Bone marrow (tissue), 2 donors: Measurements from ENCODE around the gene ANKRD13B.
"Not testable (repeated sequence)": the region's sequence is repeated elsewhere in the genome, so short reads cannot be mapped to it uniquely, and the experiment has no call there.

Experiments
- DNase-seq, 2 donors: peaks; one replicate each; lab custom pipeline; 2025; lab: John Stamatoyannopoulos, UW

ANKRD13B gene

GRCh38 chr17:29642171-29642611, 49.3 kb downstream of the ANKRD13B start:
- no peak for DNase-seq

GRCh38 chr17:29643817-29644160, 50.9 kb downstream of the ANKRD13B start:
- no peak for DNase-seq

- DNase-seq: no peak
Observed at GRCh38 chr17:29645515-29646051, 52.7 kb downstream of the ANKRD13B start.

GRCh38 chr17:29648005-29648404, 55.1 kb downstream of the ANKRD13B start:
- no peak for DNase-seq

- DNase-seq: no peak
Observed at GRCh38 chr17:29649359-29649758, 56.4 kb downstream of the ANKRD13B start.

GRCh38 chr17:29650396-29650795, 57.5 kb downstream of the ANKRD13B start:
- DNase-seq: no peak

- not testable (repeated sequence) for DNase-seq
Observed at GRCh38 chr17:29651913-29652312, 59.0 kb downstream of the ANKRD13B start.

GRCh38 chr17:29652976-29653375, 60.0 kb downstream of the ANKRD13B start:
- DNase-seq: no peak

GRCh38 chr17:29653995-29654714, 61.2 kb downstream of the ANKRD13B start:
- DNase-seq: no peak

- DNase-seq: no peak
Observed at GRCh38 chr17:29655323-29655722, 62.4 kb downstream of the ANKRD13B start.

GRCh38 chr17:29659155-29659554, 66.2 kb downstream of the ANKRD13B start:
- no peak for DNase-seq

- DNase-seq: no peak
Observed at GRCh38 chr17:29661213-29661612, 68.3 kb downstream of the ANKRD13B start.

- DNase-seq: no peak
Observed at GRCh38 chr17:29663155-29663554, 70.2 kb downstream of the ANKRD13B start.
